GM18517 (cell line): ENCODE results near the gene WDR7.

Source experiments
- ATAC-seq: cut with Tn5 transposase; IDR thresholded peaks from one replicate; pipeline ENCODE4 v1.9.1; 2021; ENCODE audit warnings: mild to moderate bottlenecking, moderate library complexity; ENCODE audit not compliant: unreplicated experiment

WDR7 gene

GRCh38 chr18:56929886-56930285, 278.7 kb downstream of the WDR7 start:
- no peak for ATAC-seq

GRCh38 chr18:56933472-56933871, 282.3 kb downstream of the WDR7 start:
- no peak for ATAC-seq

- ATAC-seq, result no peak
Measured at GRCh38 chr18:56934131-56934530, 283.0 kb downstream of the WDR7 start.

- ATAC-seq, result no peak
Measured at GRCh38 chr18:56934906-56935305, 283.7 kb downstream of the WDR7 start.

GRCh38 chr18:56935434-56936040, 284.4 kb downstream of the WDR7 start:
- ATAC-seq, result no peak

GRCh38 chr18:56936457-56936856, 285.3 kb downstream of the WDR7 start:
- no peak for ATAC-seq

GRCh38 chr18:56937874-56938430, 286.8 kb downstream of the WDR7 start:
- no peak for ATAC-seq

- ATAC-seq, result no peak
Measured at GRCh38 chr18:56945171-56946083, 294.3 kb downstream of the WDR7 start.

GRCh38 chr18:56947236-56947635, 296.1 kb downstream of the WDR7 start:
- no peak for ATAC-seq

GRCh38 chr18:56952026-56952425, 300.9 kb downstream of the WDR7 start:
- ATAC-seq, result no peak

- ATAC-seq, result no peak
Measured at GRCh38 chr18:56953428-56954198, 302.5 kb downstream of the WDR7 start.

GRCh38 chr18:56955490-56955889, 304.3 kb downstream of the WDR7 start:
- no peak for ATAC-seq

GRCh38 chr18:56959120-56959519, 308.0 kb downstream of the WDR7 start:
- ATAC-seq, result no peak

GRCh38 chr18:56962322-56962721, 311.2 kb downstream of the WDR7 start:
- no peak for ATAC-seq

- no peak for ATAC-seq
Measured at GRCh38 chr18:56967035-56967434, 315.9 kb downstream of the WDR7 start.

- ATAC-seq, result no peak
Measured at GRCh38 chr18:56973487-56973886, 322.3 kb downstream of the WDR7 start.

- no peak for ATAC-seq
Measured at GRCh38 chr18:56974141-56974540, 323.0 kb downstream of the WDR7 start.

GRCh38 chr18:56975276-56975675, 324.1 kb downstream of the WDR7 start:
- no peak for ATAC-seq

- ATAC-seq, result no peak
Measured at GRCh38 chr18:56977309-56977708, 326.1 kb downstream of the WDR7 start.

- no peak for ATAC-seq
Measured at GRCh38 chr18:56977771-56978170, 326.6 kb downstream of the WDR7 start.

- ATAC-seq, result no peak
Measured at GRCh38 chr18:56980151-56980550, 329.0 kb downstream of the WDR7 start.
